NCI-H1417 (cell line): ENCODE data around the gene CNOT4.

ENCODE experiments used
- DNase-seq, 3 experiments: peaks; one replicate each; lab custom pipeline; 2025; lab: John Stamatoyannopoulos, UW

Gene CNOT4

GRCh38 chr7:135403302-135403701 lies 106.6 kb downstream of the CNOT4 start:
- DNase-seq: no peak

- DNase-seq: no peak
Measured at GRCh38 chr7:135397689-135398088, 112.2 kb downstream of the CNOT4 start.

GRCh38 chr7:135392701-135393100 lies 117.2 kb downstream of the CNOT4 start:
- DNase-seq: peak in 2 of 3 experiments; percentile 10 to 63

DNA sequence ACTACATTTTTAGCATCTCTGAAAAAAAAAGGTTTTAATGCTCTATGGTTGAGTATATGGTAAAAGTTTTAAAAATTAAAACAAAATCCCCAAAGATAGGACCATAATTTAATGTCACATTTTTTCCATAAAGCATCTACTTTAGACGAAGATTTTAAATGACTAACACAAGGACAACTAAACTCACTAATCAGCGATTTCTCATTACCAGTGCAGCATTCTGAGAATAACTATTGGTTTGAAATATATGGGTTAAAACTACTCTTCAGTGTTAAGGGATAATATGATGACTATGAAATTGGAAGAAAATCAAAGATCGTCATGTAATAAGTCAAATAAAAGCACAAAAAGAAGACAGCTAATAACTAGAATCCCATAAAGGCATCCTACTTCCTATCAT lies 118.4 kb downstream of the CNOT4 start:
- no peak for DNase-seq

GRCh38 chr7:135390829-135391228 lies 119.1 kb downstream of the CNOT4 start:
- peak; percentile 15 to 72 (median 27) for DNase-seq

GRCh38 chr7:135389971-135390370 lies 119.9 kb downstream of the CNOT4 start:
- DNase-seq: no peak

- no peak for DNase-seq
Measured at GRCh38 chr7:135388616-135389015, 121.3 kb downstream of the CNOT4 start.

DNA sequence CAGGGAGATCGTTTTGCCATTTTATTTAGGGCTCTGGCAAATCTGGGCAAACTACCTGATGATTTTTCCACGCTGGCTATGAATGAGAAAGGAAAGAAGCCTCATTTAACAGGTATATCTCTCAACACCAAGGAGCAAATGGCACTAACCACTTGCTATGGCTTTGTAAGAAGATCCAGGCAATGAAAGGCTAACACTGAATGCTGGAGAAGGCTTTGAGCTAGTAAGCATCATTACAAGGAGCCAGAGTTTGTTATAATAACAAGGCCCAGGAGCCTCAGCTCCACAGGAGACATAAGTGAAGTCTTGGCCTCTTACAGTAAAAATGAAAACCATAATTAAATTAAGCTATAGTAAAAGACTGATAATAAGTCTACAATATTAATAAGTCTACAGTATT lies 123.1 kb downstream of the CNOT4 start:
- DNase-seq: peak in 1 of 3 experiments; percentile 36

DNA sequence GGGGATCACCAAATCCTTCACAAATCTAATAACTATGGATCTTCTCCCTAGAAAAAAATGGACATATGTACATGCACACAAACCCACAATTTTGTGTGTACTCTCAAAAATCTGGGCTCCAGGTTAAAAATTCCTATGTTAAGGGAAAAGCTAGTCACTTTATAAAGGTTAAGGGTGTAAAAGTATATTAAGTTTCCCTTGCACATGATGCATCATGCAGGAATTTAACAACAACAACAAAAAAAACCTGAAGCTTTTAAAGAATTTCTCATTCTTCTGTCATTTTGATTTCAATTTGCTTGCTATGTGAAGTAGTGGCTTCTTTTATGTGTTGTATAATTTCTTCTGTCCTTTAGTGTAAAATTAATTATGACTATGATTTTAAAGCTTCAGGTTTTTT lies 123.7 kb downstream of the CNOT4 start:
- no peak for DNase-seq

DNA sequence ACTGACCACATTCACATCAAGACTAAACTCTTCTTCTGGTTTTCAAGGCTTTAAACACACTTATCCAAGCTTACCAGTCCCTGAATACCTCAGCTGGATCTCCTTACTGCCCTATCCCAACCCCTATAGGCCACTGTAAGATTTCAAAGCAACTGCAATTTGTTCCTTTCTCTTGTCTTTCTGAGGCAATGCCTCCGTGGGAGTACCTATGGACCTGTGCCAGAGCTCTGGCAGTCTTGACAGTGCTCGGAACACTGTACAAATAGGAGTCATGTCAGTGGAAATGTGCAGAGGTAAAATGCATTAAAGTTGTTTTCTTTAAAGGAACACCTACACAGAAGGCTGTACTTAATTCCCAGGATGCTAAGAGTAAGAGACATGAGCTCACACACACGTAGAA lies 124.7 kb downstream of the CNOT4 start:
- peak in 2 of 3 experiments; percentile 46 to 87 for DNase-seq

DNA sequence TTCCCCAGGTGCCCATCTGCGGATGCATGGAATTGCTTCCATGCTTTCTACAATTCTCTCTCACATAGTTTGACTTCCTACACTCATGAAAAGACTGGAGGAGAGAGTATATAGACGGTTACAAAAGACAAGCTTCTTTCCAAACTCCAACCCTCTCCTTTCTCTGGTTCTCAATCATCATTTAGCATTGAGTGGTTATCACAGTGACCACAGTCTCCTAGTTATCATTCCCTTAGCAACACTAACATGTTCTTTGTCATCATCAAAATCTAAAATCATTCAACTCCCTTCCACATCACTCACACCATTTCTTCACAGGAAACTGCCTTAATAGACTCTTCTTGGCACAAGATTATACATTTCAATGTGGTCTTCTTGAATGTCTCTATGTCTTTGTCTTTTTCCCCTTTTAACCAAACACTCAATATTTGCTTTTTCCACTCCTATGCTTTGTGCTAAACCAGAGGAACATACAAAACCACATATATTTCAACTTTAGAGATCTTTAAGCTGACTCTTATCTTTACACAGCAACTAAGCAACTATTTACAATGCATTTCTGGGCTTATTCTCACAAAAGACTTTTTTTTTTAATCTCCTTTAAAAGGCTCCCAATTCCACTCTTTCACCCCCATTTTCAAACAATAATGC lies 126.3 kb downstream of the CNOT4 start:
- no peak for DNase-seq

- DNase-seq: no peak
Measured at GRCh38 chr7:135382173-135382572, 127.7 kb downstream of the CNOT4 start.

GRCh38 chr7:135381369-135381768 lies 128.5 kb downstream of the CNOT4 start:
- no peak for DNase-seq

DNA sequence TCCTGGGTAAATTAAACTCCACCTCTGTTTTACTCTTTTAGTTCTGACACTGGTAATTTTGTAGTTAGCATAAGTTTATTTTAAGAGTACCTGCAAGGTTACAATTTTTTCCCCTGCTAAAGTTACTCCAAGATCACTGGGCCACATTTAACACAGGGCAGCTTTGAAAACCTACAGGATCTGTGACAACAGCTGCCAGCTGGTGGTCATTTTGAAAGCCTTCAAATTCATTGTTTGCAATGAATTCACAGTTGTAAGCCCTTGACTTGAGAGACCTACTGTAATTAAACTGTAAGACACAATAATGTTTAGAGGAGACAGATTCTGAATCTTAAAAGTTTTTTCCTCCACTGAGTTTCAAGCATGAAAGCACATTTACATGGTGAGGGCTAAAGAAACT lies 129.6 kb downstream of the CNOT4 start:
- peak in 2 of 3 experiments; percentile 38 to 71 for DNase-seq

DNA sequence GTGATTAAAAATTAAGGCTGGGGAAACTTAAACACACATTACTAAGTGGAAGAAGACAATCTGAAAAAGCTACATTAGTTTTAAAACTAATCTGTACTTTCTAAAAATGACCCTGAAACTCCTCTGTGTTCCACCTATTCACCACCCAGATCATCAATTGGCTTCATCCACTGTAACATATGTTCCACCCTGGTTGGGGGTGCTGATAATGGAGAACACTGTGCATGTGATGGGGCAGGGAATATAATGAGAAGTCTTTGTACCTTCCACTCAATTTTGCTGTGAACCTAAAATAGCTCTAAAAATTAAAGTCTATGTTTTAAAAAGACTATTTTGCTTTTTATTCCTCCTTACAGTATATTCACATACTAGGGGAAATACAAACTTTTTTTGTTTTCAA lies 132.7 kb downstream of the CNOT4 start:
- no peak for DNase-seq

DNA sequence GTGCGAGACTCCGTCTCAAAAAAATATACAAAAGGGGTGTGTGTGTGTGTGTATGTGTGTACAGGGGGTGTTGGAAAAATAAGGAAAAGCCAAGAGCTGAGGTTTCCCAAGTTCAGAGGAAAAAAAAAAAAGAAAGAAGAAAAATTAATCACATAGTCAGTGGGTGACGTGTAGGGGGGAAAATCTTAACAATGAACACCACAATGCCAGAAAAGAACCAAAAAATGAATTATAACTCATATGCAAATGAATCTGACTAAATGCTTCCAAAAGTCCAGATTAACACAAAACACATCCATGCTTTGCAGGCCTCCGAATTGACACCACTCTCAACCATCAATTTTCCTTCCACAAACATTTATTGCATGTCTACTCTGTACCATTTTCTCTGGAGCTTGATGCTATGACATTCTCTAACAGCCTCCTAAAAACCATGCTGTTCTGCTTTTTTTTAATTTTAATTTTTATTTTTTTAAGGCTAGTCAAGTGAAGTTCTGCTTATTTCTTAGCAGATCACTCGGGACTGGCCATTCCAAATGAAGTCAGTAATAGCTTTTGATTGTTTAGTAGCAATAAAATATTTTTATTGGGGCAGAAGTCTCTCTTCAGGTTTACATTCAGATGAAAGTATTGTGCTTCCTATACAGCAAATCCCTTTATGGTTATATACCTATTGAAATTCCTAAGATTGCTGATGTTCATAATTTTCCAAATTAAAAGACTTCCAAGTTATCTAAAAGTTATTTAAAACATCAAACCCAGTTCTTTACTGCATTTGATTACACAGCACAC lies 133.8 kb downstream of the CNOT4 start:
- no peak for DNase-seq

- no peak for DNase-seq
Measured at GRCh38 chr7:135374736-135375135, 135.2 kb downstream of the CNOT4 start.

DNA sequence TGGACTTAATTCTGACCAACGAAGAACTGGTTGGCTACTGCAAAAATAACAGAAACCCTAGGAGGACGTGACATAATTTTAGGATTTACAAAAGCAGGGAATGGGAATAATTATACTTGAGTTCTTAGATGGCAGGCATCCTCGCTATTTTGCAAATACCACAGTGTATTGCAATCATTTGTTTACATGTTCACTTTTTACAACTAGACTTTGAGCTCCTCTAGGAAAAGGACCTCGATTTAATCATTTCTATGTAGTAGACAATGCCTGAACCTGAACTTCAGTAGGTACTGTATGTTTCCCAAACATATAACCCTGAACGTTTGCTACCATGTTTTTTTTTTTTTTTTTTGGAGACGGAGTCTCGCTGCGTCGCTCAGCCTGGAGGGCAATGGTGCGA lies 137.7 kb downstream of the CNOT4 start:
- no peak for DNase-seq

- no peak for DNase-seq
Measured at GRCh38 chr7:135370656-135371055, 139.2 kb downstream of the CNOT4 start.

DNA sequence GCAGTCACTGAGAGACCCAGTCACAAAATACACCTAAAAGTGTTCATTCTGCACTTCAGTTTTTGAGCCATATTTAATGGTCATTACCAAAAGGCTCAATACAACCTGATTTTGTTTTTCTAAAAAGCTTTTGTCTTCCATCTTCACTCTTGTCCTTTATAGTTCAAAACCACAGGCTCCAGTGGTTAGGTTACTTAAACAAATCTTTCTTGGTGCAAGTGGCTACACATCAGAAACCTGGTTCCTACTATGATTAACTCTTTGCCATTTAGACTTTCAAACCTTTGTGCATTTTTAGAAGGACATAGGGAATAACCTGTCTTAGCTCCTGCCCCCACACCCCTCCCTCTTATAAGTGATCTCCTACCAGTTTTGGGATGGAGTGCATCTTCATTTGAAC lies 140.5 kb downstream of the CNOT4 start:
- DNase-seq: no peak

GRCh38 chr7:135368416-135369186 lies 141.3 kb downstream of the CNOT4 start:
- peak in 2 of 3 experiments; percentile 4 to 47 for DNase-seq

DNA sequence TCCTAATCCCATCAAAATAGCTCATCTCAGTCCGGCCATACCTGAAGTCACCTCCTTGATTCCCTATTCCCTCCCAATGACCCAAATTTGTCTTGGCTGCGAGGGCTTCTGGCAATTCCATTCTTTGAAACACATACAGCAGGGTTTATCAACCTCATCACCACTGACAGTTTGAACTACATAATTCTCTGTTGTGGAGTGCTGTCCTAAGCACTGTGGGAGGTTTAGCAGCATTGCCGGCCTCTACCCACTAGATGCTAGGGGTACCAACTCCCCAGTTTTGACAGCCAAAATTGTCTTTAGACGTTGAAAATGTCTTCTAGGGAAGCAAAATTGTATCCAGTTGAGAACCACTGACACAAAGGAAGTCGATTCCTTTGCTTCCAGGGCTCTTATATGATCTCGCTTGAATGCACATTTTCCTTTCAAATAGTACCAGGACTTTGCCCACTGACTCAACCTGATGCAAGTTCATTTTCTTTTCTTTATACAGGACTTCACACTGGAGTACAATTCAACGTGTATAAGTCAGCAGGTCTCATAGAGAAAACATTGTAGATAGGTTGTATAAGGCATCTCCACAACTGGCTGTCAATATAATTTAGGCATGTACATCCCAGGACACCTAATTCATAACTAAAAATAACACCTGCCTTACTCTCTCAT lies 142.9 kb downstream of the CNOT4 start:
- DNase-seq: no peak
